Esophagus squamous epithelium (tissue), 5 donors: Measurements from ENCODE around the gene RPP30. TPM values are rescaled to one million over a fixed set of nuclear protein-coding genes. Genes with fewer than 3 reads are reported as not detected.
A peak's percentile ranks its signal among the peaks of the same experiment; 100 is the strongest.

Source experiments
- DNase-seq: peaks from one replicate; lab custom pipeline; 2025; lab: John Stamatoyannopoulos, UW
- H3K27ac ChIP-seq, 4 donors: fragments of 200-600 bp; sonication (generic); one replicate each; pipeline ENCODE4 v1.5.1; 2016 to 2019; ENCODE audit warnings: mild to moderate bottlenecking in 1 of 4
- H3K27me3 ChIP-seq, 4 donors: fragments of 200-600 bp; sonication (generic); 1 replicate in 3 of 4; 2 replicates in 1 of 4; pipeline versions ENCODE4 v1.5.1 to v1.6.0; 2017 to 2021; ENCODE audit warnings: antibody characterized with exemption in 1 of 4
- H3K36me3 ChIP-seq, 3 donors: fragments of 200-600 bp; sonication (generic); one replicate each; pipeline ENCODE4 v1.5.1; 2016 to 2019
- H3K4me1 ChIP-seq, 3 donors: fragments of 200-600 bp; sonication (generic); one replicate each; pipeline ENCODE4 v1.5.1; 2017 to 2019
- H3K4me3 ChIP-seq, 4 donors: fragments of 200-600 bp; sonication (generic); 1 replicate in 3 of 4; 2 replicates in 1 of 4; pipeline ENCODE4 v1.5.1; 2016 to 2019; ENCODE audit warnings: mild to moderate bottlenecking in 2 of 4, moderate library complexity in 1 of 4
- H3K9me3 ChIP-seq, 3 donors: fragments of 200-600 bp; sonication (generic); one replicate each; pipeline ENCODE4 v1.5.1; 2016 to 2019
- CTCF ChIP-seq, 6 experiments: fragments of 450-650 bp in 4 of 6; fragments of 200-600 bp in 2 of 6; sonication (generic) in 2 of 6; IDR thresholded peaks; one replicate each; pipeline ENCODE4 v1.5.1; 2016 to 2019; ENCODE audit warnings: antibody characterized with exemption in 6 of 6, mild to moderate bottlenecking in 4 of 6, moderate library complexity in 4 of 6
- POLR2A ChIP-seq, 4 donors: fragments of 450-650 bp; IDR thresholded peaks; one replicate each; pipeline ENCODE4 v1.6.1; 2017; ENCODE audit warnings: antibody characterized with exemption in 4 of 4, mild to moderate bottlenecking in 4 of 4, moderate library complexity in 3 of 4
- WGBS, 2 donors: methylation state at CpG; one replicate each; pipeline ENCODE4 v1.1.5; 2018; 5-methylcytosine and 5-hydroxymethylcytosine counted together
- intact Hi-C: fragments of 100-400 bp; cut with DNase I; formaldehyde crosslinking; loops from one replicate; pipeline ENCODE4 v1.15.0; 2022
- total RNA-seq, 4 donors: library from RNA; depleted of rRNA; stranded (reverse); fragments of >200 nt; gene quantifications; one replicate each; pipeline ENCODE4 v1.1.0, GENCODE V29; 2016
- donor health status: DM: yes; HTN: yes; CAD: no.

The RPP30 gene
- total RNA-seq, 4 donors from 2014 or later, result 13.6 to 31.4 (median 22.9) TPM

- peaks cover 0 to 12% (median 2%) of the 10 kb centered on the region in 3 donors for H3K4me1 ChIP-seq
- TF ChIP-seq CTCF (IDR thresholded peaks at IDR 0.05), result no peak
- no peak for TF ChIP-seq POLR2A (IDR thresholded peaks at IDR 0.05)
- 78 to 83% methylated on average over 5 of the region's 5 CpGs for WGBS, 2 donors
- no peak for DNase-seq
- H3K27ac ChIP-seq, result no peak overlapping the region
- intact Hi-C loops, result no loop called here
- peaks cover 0 to 13% (median 0%) of the 10 kb centered on the region in 4 donors for H3K27me3 ChIP-seq
- no peaks in the 10 kb centered on the region for H3K36me3 ChIP-seq
- no peaks in the 10 kb centered on the region for H3K9me3 ChIP-seq
- H3K4me3 ChIP-seq, result no peak overlapping the region
Observed at GRCh38 chr10:90925079-90926029, 53.6 kb downstream of the RPP30 start.

- intact Hi-C loops, result no loop called here
- no peak overlapping the region for H3K4me3 ChIP-seq
- 86 to 87% methylated on average over 2 of the region's 2 CpGs for WGBS, 2 donors
Observed at GRCh38 chr10:90927293-90927692, 55.5 kb downstream of the RPP30 start.

GRCh38 chr10:90929179-90929578 is 57.4 kb downstream of the RPP30 start:
- Histone ChIP-seq H3K9me3 (no peaks in the 10 kb centered on the region), H3K27me3 (no peaks in the 10 kb centered on the region), H3K36me3 (no peaks in the 10 kb centered on the region), H3K27ac (no peak overlapping the region), H3K4me3 (no peak overlapping the region), H3K4me1 (peaks cover 0 to 27% (median 11%) of the 10 kb centered on the region in 3 donors)
- DNase-seq, result no peak
- intact Hi-C loops, result no loop called here
- no peak for TF ChIP-seq CTCF (IDR thresholded peaks at IDR 0.05)
- no peak for TF ChIP-seq POLR2A (IDR thresholded peaks at IDR 0.05)
- WGBS, 2 donors, result 72 to 80% methylated on average over 5 of the region's 5 CpGs

More at GRCh38 chr10:90927293-90927692, 55.5 kb downstream of the RPP30 start:
- TF ChIP-seq POLR2A (IDR thresholded peaks at IDR 0.05), result no peak
- TF ChIP-seq CTCF (IDR thresholded peaks at IDR 0.05), result no peak
- H3K4me1 ChIP-seq, result peaks cover 0 to 27% (median 11%) of the 10 kb centered on the region in 3 donors
- H3K9me3 ChIP-seq, result no peaks in the 10 kb centered on the region
- H3K27ac ChIP-seq, result no peak overlapping the region
- no peaks in the 10 kb centered on the region for H3K36me3 ChIP-seq
- H3K27me3 ChIP-seq, result peaks cover 0 to 5% (median 0%) of the 10 kb centered on the region in 4 donors
- no peak for DNase-seq

GRCh38 chr10:90930070-90930837 is 58.5 kb downstream of the RPP30 start:
- H3K27ac ChIP-seq, result peak overlapping the region; percentile 23 to 74 (median 70)
- TF ChIP-seq POLR2A (IDR thresholded peaks at IDR 0.05) (no peak), CTCF (IDR thresholded peaks at IDR 0.05) (no peak)
- H3K36me3 ChIP-seq, result no peaks in the 10 kb centered on the region
- H3K4me3 ChIP-seq, result no peak overlapping the region
- no peaks in the 10 kb centered on the region for H3K9me3 ChIP-seq
- DNase-seq, result no peak
- H3K4me1 ChIP-seq, result peaks cover 0 to 27% (median 11%) of the 10 kb centered on the region in 3 donors
- intact Hi-C loops, result no loop called here
- 26 to 43% methylated on average over 5 of the region's 5 CpGs for WGBS, 2 donors
- no peaks in the 10 kb centered on the region for H3K27me3 ChIP-seq
